ENCODE measurements around the gene TLE2. TPM values are rescaled to one million over a fixed set of nuclear protein-coding genes. Genes with fewer than 3 reads are reported as not detected.
"Not testable (repeated sequence)": the region's sequence is repeated elsewhere in the genome, so short reads cannot be mapped to it uniquely, and the experiment has no call there.

The TLE2 gene
- total RNA-seq, 1 donor from 2014 or later, result 21.8 TPM

DNA sequence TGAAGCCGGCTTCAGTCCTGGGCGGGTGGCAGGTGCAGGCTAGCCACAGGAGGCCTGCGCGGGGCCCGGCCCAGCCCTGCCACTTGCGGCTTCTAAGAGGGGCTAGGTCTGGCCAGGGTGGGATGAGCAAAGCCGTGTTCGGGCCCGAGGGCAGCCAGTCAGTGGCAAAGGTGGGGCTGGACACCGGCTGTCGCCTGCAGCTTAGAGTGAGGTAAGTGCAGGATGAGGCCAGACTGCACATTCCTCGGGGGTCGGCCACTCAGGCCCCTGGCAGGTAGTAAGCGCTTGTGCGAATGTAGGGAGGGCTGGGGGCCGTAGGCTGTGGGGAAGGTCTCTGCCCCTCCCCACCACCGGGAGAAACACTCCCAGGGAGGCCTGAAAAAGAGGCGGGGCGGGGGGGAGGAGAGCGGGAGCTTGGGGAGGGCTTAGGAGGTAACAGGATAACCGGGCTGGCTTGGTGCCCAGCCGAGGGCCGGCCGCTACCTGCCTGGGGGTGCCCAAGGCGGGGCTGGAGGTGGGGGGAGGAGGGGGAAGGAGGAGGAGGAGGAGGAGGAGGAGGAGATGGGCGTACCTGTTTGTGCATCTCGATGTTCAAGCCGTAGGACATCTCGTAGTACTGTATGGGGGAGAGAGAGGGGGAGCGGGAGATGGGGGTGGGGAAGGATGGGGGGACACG, 26.8 kb upstream of the TLE2 start:
- no peak for DNase-seq

DNA sequence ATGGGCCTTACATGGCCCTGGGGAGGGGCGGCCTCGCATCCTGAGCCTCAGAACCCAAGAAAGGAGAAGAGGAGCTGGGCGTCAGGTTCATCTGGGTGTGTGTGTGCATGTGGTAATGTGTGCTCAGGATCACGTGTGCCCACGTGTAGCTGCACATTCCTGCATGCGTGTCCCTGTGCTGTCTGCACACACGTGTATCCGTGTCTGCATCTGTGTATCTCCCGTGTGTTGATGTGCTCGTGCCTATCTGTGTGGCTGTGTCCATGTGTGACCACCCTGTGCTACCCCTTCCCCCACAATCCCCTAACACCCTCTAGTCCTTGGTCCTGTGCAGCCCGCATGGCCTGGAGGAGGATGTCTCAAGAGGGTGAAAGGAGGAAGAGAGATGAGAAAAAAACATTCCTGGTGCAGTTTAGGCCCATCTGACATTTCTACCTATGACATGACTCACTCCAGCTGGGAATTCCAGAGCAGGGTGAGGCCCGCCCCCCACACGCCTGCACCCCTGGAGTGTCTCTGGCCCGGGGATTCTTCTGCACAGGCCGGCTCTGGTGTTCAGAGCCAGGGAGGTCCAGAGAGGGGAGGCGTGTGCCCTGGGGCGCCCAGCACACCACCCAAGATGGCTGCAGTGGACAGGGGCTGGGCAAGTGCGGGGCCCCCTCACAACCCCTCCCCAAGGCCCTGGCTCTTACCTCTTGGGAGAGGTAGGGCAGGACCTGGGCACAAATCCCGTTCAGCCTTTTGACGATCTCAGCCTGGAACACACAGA, 26.1 kb upstream of the TLE2 start:
- no peak for DNase-seq

DNA sequence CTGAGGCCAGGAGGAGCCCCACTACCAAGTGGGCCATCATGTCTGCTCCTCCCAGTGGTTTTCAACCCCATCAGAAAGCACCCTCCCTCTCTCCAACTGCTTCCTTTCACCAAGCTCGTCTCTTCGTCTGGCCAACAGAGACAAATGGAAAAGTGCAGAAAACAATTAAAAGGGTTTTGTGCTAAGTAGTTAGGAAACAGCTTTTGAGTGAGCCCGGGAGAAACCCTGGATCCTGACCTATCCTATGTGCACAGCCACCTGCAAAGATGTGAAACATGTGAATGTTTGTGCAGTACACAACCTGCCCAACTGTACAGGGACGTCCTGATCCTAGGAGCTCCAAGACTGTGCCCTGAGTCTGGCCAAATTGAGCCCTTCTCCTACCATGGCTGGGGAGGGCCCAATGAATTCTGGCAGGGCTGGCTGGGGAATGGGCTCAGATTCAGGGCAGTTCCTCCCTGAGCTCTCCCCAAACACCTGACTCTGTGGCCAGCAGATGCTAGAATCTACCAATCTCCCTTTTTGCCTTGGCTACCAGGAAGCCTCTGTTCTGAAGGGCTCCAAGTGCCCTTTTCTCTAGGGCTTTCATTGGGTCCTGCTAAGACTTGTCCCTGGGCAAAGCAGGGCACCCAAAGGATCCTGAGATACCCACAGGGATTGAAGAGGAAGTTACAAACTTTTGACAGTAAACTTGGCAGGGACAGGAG, 25.3 kb upstream of the TLE2 start:
- DNase-seq, result no peak

DNA sequence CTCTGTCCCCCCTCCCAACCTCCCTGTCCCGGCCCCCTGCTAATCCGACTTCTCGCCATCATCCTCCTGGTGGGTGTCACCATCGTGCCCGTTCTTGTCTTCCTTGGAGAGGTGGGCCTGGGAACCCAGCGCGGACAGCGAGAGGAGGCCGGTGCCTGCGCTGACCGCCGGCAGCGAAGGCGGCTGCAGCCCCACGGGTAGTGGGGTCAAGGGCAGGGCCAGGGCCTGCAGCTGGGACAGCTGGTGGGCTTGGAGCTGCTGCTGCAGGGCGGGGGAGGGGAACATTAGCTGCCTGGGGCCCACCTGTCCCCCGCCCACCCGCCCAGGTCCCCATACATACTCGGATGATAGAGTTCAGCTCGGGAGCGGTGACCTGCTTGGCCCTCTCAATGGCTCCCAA, 24.7 kb upstream of the TLE2 start:
- no peak for DNase-seq

DNA sequence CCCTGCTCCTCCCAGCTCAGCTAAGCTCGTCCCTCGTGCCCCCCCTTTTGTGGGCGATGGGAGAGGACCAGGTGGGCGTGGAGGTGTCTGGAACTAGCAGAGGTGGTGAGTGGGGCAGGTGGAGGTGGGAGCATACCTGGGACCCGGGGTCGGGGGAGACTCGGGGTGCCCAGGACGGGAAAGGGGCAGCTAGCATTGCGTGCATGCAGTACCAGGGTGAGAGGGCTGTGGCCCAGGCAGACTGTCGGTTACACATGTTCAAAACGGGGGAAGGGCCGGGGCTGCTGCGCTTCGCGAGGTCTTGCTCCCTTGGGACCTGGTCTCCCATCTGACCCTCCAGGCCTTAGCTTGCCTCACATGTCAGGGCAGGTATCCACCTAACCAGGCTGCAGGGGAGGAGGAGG, 24.1 kb upstream of the TLE2 start:
- no peak for DNase-seq

DNA sequence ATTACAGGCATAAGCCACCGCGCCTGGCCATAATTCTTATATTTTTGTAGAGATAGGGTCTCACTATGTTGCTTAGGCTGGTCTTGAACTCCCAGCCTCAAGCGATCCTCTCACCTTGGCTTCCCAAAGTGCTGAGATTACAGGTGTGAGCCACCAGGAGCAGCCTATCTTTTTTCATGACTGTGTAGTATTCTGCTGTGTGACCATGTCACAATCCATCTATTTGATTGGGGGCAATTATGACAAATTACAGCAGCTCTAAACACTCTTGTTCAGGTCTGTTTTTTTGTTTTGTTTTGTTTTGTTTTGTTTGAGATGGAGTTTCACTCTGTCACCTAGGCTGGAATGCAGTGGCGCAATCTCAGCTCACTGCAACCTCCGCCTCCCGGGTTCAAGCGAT, 20.9 kb upstream of the TLE2 start:
- DNase-seq, result not testable (repeated sequence)

DNA sequence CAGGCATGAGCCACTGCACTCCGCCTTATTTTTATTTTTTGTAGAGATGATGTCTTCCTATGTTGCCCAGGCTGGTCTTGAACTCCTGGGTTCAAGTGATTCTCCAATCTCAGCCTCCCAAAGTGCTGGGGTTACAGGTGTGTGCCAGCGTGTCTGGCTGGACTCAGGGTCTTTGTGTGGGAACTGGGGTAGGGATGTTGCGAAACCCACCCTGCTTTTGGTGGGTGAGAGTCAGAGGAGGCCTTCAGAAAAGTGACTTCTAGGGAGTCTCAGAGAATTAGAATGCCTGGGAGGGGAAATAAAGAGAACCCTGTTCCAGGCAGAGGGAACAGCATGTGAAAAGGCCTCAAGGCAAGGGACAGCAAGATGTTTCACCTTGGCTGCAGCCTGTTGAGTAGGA, 20.0 kb upstream of the TLE2 start:
- no peak for DNase-seq

DNA sequence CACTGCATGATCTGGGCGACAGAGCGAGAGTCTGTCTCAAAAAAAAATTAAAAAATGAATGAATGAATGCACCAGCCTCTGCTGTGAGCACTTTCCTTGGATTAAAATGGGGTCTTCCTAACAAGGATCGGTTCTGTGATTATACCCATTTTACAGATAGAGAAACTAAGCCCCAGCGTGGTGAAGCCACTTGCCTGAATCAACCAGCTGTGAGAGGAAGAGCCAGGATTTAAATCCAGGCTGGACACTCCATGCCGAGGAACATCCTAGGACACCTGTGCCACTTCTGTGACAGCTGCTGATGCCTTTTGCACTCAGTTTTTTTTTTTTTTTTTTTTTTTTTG, 19.1 kb upstream of the TLE2 start:
- no peak for DNase-seq

DNA sequence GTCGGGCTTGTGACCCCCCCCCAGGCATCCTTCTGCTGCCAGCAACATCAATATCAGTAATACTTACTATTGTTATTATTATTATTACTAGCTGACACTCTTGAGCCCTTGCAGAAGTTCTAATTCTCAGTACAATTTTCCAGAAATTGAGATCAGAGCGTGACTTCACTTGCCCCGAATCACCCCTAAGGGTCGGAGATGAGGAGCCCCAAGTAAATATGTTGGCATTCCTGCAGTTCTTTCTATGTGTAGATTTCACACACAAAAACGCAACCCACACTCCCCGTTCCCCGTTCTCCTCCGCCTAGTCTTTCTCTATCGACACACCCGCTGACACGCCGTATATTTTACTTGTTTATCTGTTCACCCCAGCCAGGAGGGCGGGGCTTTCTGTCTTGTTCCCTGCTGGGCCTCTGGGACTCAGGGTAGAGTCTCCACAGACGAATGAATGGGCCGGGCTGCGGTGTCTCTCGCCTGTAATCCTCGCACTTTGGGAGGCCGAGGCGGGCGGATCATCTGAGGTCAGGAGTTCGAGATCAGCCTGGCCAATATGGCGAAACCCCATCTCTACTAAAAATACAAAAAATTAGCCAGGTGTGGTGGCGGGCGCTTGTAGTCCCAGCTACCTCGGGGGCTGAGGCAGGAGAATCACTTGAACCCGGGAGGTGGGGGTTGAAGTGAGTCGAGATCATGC, 18.6 kb upstream of the TLE2 start:
- peak; percentile 54 for DNase-seq

DNA sequence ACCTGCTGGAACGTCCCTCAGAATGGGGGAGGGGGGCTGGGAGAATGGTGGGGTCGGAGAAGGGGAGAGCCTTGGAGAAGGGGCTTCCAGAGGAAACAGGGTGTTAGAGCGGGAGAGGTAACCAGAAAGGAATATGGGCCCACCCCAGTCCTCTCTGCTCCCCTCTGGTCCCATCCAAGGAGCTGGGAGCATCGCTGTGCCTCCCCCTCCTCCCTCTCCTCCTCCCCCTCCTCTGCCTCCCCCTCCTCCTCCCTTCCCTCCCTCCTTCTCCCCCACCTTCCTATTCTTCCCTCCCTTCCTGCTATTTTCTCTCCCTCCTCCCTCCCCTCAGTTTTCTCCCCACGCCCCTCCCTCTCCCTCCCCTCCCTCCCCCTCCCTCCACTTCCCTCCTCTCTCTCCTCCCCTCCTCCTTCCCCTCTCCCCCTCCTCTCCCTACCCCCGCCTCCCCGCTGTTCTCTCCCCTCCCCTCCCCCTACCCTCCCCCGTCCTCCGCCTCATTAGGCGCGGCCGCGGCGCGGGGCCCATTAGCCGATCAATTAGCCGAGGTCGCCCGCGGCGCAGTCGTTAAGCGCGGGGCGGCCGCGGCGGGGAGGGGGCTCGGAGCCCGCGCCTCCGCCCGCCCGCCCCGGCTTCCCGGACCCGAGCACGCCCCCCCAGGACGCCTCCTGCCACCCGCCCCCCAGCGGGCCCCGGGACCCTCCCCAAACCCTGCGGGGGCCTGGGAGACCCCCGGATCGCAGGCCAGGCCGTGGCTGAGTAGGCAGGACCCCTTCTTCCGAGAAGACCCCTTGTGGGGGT, 17.8 kb upstream of the TLE2 start:
- no peak for DNase-seq

DNA sequence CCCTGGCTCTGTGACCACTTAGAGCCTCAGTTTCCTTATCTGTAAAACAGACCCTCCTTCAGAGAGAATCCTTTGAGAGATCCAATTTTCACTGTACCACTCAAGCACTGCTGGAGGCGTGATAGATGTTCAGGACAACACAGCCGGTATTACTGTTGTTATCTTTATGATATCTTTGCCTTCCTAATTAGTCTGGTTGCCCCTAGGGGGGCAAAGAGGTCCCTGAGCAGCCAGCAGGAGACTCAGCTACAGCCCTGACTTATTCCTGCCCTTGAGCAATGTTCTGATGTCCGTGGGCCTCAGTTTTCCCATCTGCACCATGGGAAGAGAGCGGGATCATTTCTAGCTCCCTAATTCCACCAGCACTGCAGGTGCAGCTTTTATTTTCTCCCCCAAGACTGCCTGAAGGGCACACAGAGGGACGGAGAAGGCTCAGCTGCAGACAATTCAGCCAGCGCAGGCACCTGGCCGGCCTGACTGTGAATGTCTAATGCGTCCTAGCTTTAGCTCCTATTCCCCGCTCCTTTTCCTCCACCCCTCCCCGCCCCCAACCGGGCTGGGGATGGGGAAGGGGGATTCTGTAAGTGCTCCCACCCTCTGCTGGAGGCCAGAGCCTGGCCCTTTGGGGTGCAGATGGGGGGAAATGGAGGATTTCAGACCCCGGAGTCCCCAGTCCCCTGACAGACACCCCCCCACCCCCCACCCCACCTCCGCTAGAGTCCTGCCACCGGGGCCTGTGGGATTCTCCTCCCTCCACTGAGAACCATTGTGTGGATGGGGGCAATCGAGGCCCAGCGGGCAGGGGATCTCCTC, 17.0 kb upstream of the TLE2 start:
- no peak for DNase-seq

DNA sequence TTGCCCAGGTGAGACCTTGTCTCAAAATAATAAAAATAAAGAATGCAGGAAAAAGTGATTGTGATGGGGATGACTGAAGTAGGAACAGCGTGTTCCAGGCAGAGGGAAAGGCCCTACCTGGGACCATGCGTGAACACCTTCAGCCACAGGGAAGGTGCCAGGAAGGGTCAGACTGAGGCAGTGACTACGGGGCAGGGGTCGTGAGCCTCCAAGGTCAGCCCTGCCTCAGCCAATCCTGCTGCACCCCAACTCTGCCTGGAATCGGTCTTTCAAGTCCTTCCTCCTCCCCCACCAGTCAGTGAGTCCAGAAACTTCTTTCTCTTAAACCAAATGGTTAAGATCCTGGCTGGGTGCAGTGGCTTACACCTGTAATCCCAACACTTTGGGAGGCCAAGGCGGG, 16.1 kb upstream of the TLE2 start:
- DNase-seq, result no peak

DNA sequence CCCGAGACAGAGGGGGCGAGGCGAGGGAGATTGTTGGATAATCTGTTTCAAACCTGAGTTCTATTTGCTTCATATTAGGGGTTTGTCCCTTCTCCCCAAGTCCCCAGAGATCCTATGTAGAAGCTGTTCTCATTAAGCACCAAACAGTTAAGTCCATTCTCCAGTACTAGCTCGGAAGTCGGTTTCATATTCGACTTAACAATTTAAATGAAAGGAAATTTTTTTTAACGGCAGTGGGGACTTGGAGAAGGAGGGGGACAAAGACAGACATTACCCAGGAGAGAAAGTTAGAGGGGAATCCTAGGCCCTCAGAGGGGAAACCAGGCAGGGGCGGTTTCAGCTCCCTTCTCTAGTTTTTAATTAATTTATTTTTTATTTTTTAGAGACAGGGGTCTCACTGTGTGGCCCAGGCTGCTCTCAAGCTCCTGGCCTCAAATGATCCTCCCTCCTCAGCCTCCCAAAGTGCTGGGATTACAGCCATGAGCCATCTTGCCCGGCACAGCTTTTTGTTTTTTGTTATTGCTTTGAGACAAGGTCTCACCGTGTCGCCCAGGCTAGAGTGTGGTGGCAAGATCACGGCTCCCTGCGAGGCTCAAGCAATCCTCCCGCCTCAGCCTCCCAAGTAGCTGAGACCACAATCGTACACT, 13.7 kb upstream of the TLE2 start:
- DNase-seq, result no peak

DNA sequence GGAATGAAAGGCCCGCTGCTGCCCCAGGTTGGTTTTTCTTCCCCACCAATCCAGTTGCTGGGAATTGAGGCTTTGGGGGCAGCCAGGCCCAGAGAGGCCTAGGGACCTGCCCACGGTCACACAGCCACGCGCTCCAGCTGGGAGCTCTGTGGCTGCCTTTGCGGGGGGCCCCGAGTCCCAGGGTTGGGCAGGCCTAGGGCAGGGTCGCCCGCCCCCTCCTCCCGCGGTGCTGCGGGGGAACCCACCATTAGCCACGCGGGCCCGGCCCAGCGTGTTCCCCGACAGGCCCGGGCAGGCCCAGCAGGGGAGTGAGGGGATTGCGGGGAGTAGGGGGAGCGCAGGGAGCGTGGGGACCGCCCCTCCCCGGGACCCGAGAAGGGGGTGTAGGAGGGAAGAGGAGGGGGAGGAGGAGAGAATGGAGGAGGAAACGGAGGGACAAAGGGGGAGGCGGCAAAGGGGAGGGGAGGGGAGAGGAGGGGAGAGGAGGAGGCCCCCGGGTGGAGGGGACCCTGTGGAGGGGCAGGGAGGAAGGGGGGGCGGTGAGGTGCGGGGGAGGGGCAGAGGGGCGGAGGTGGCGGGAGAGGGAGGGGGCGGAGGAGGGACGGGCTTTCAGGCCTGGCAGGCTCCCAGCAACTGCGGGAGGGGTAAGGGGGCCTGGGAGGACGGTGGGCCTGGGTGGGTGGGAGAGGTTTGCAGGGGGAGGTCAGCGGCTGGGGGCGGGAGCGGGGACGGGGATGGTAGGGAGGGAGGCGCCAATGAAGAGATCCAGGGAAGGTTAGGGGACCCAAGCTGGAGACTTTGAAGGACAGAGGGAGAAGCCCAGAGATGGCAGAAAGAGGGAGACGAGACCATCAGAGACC, 12.9 kb upstream of the TLE2 start:
- DNase-seq, result no peak

DNA sequence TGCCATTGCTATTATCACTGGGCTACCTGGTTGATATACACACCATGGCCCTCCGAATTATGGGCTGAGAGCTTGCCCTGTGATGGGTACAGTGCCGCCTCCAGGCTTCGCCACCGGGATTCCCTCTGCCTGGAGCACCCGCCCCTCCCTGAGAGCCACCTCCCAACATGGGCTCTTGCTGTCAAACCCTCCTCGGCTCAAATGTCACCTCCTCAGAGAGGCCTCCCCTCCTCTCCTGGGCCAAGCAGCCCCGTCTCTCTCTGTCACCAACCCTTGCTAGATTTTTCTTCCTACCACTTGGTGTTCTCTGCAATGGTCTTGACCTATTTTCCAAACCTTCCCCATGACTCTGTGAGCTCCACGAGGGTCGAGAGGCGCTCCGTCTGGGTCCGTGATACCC, 12.2 kb upstream of the TLE2 start:
- no peak for DNase-seq

DNA sequence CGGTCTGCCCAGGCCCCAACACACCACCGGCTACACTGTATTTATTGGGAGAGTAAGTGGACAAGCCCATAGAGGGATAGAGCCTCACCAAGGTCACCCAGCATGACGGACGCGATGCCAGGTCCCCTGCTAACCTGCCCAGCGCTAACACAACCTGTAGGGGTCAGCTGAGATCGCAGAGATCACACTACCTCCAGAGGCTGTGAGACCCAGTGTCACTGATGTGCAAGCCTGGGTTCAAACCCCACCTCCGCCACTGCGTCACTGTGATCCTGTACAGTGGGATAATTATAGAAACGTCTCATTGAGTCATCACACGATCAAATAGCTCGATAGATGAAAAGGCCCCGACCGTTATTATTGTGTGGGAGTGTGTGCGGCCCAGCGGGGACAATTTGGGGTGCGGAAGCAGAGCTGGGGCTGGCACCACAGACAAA, 10.6 kb upstream of the TLE2 start:
- DNase-seq, result no peak

DNA sequence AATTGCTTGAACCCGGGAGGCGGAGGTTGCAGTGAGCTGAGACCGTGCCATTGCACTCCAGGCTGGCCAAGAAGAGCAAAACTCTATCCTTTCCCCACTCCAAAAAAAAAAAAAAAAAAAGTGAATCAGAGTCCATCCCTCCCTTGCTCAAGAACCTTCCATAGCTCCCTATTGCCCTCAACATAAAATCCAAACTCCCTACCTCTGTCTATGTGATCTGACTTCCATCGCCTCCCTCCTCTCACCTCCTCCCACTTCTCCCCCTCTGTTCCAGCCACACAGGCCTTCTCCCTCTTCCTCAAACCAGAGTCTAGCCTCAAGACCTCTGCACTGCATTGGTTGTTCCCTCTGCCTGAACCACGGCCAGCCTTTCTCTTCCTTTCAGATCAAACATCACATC, 10.0 kb upstream of the TLE2 start:
- DNase-seq, result no peak

DNA sequence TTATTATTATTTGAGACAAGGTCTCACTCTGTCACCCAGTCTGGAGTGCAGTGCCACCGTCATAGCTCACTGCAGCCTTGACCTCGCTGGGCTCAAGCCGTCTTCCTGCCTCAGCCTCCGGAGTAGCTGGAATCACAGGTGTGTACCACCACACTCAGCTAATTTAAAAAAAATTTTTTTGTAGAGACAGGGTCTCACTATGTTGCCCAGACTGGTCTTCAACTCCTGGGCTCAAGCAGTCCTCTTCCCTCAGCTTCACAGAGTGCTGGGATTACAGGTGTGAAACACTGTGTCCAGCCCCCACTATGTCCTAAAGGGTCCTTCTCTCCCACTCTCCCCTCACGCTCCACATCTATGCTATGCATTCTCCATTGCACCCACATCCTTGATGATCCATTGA, 9.1 kb upstream of the TLE2 start:
- DNase-seq, result no peak

DNA sequence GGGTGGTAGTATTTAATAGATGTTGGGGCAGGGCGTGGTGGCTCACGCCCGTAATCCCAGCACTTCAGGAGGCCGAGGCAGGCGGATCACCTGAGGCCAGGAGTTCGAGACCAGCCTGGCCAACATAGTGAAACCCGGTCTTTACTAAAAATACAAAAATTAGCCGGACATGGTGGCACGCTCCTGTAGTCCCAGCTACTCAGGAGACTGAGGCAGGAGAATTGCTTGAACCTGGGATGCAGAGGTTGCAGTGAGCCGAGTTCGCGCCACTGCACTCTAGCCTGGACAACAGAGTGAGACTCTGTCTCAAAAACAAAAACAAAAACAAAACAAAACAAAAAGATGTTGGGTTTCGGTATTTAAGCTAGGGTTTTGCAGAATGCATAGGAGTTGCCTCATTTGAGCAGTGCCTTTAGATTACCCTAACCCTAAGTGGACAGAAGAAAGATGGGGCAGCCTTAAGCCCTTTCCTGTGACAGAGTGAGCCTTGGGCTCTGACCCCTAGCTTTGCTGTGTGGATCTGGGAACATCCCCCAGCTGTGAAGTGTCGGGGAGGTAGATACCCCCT, 8.0 kb upstream of the TLE2 start:
- DNase-seq, result not testable (repeated sequence)

Data from dermis blood vessel endothelial cell (primary cell).